IMR-90 (cell line): Measurements from ENCODE around the gene SAMD4B. TPM values are rescaled to one million over a fixed set of nuclear protein-coding genes. Genes with fewer than 3 reads are reported as not detected.

ENCODE experiments used
- ATAC-seq: fragments of 200-7000 bp; cut with Tn5 transposase; 2 replicates; pipeline ENCODE4 v1.9.1; 2020; ENCODE audit warnings: low read depth, mild to moderate bottlenecking, moderate library complexity
- BruUV-seq: library from RNA; stranded (reverse); fragments of 400-500 nt; replicated peaks from 2 replicates; lab custom pipeline; 2021; lab: Mats Ljungman, UMichigan
- CTCF ChIA-PET: fragments of 300-600 bp; formaldehyde crosslinking; extraction: SDS; loops from one replicate; lab custom pipeline; 2021; ENCODE audit warnings: antibody characterized with exemption; lab: Yijun Ruan, JAX
- POLR2A ChIA-PET: fragments of 300-600 bp; sonication (Branson Sonifier 250); formaldehyde crosslinking; loops from one replicate; lab custom pipeline; 2022; ENCODE audit warnings: antibody characterized with exemption; ENCODE audit not compliant: unreplicated experiment; lab: Charles Lee
- DNase-seq: peaks from one replicate; pipeline ENCODE4 v3.0.0; 2013
- H2AFZ ChIP-seq: replicated peaks from 2 replicates; pipeline ENCODE3; 2013; ENCODE audit warnings: low read length, mild to moderate bottlenecking; ENCODE audit not compliant: poor library complexity
- H2AK5ac ChIP-seq: 2 replicates; pipeline ENCODE4 v1.6.1; 2013; ENCODE audit warnings: low read depth, low read length, inconsistent platforms
- H2AK9ac ChIP-seq: replicated peaks from 2 replicates; pipeline ENCODE3; 2013; ENCODE audit warnings: mild to moderate bottlenecking, low read depth, low read length, moderate library complexity; ENCODE audit not compliant: poor library complexity
- H2BK120ac ChIP-seq: 2 replicates; pipeline ENCODE4 v1.6.1; 2013; ENCODE audit warnings: low read depth, low read length, inconsistent platforms
- H2BK15ac ChIP-seq: 3 replicates; pipeline ENCODE4 v1.6.1; 2013; ENCODE audit warnings: low read depth, low read length, inconsistent platforms
- H2BK20ac ChIP-seq: 2 replicates; pipeline ENCODE4 v1.6.1; 2013; ENCODE audit warnings: low read depth, mild to moderate bottlenecking, inconsistent platforms, low read length, moderate library complexity
- H2BK5ac ChIP-seq: 2 replicates; pipeline ENCODE4 v1.6.1; 2013; ENCODE audit warnings: mild to moderate bottlenecking, low read depth, low read length, inconsistent platforms; ENCODE audit not compliant: poor library complexity, severe bottlenecking
- H3K14ac ChIP-seq: replicated peaks from 2 replicates; pipeline ENCODE4 v1.6.1; 2013; ENCODE audit warnings: low read depth, low read length, inconsistent platforms
- H3K18ac ChIP-seq: 2 replicates; pipeline ENCODE4 v1.6.1; 2013; ENCODE audit warnings: low read depth, low read length, control low read depth
- H3K23ac ChIP-seq: 2 replicates; pipeline ENCODE4 v1.6.1; 2013; ENCODE audit warnings: low read depth, low read length, inconsistent platforms
- H3K27ac ChIP-seq: 2 replicates; pipeline ENCODE4 v1.5.1; 2013; ENCODE audit warnings: mild to moderate bottlenecking, control low read depth, low read length; ENCODE audit not compliant: insufficient read depth
- H3K27me3 ChIP-seq: 2 replicates; pipeline ENCODE4 v1.6.1; 2013; ENCODE audit warnings: low read length; ENCODE audit not compliant: control insufficient read depth, insufficient read depth
- H3K36me3 ChIP-seq: 2 replicates; pipeline ENCODE4 v1.6.1; 2013; ENCODE audit warnings: low read length, mixed read lengths; ENCODE audit not compliant: control insufficient read depth, insufficient read depth
- H3K4ac ChIP-seq: 2 replicates; pipeline ENCODE4 v1.6.1; 2013; ENCODE audit warnings: low read depth, low read length, inconsistent platforms
- H3K4me1 ChIP-seq: 2 replicates; pipeline ENCODE4 v1.6.1; 2013; ENCODE audit warnings: low read length, mixed read lengths; ENCODE audit not compliant: control insufficient read depth, insufficient read depth
- H3K4me2 ChIP-seq: 2 replicates; pipeline ENCODE4 v1.6.1; 2013; ENCODE audit warnings: low read depth, mild to moderate bottlenecking, control low read depth, low read length, moderate library complexity
- H3K4me3 ChIP-seq: 2 replicates; pipeline ENCODE4 v1.5.1; 2013; ENCODE audit warnings: low read depth, mild to moderate bottlenecking, control low read depth, low read length, moderate library complexity; ENCODE audit not compliant: insufficient read depth
- H3K56ac ChIP-seq: 2 replicates; pipeline ENCODE4 v1.6.1; 2013; ENCODE audit warnings: low read length, inconsistent platforms; ENCODE audit not compliant: insufficient read depth; ENCODE audit errors: extremely low read depth
- H3K79me1 ChIP-seq, 2 experiments: 2 replicates each; pipeline ENCODE4 v1.6.1; 2013; ENCODE audit warnings: low read length in 2 of 2, inconsistent platforms in 1 of 2, low read depth in 1 of 2
- H3K9ac ChIP-seq: 2 replicates; pipeline ENCODE4 v1.6.1; 2013; ENCODE audit warnings: low read depth, low read length, control low read depth
- H3K9me1 ChIP-seq: 2 replicates; pipeline ENCODE4 v1.6.1; 2013; ENCODE audit warnings: low read length, inconsistent platforms; ENCODE audit not compliant: insufficient read depth
- H3K9me3 ChIP-seq: 2 replicates; pipeline ENCODE4 v1.6.1; 2013; ENCODE audit warnings: low read length; ENCODE audit not compliant: control insufficient read depth, insufficient read depth
- H4K20me1 ChIP-seq: 2 replicates; pipeline ENCODE4 v1.6.1; 2013; ENCODE audit warnings: low read length, inconsistent platforms; ENCODE audit not compliant: insufficient read depth
- H4K5ac ChIP-seq: 2 replicates; pipeline ENCODE4 v1.6.1; 2013; ENCODE audit warnings: mild to moderate bottlenecking, low read depth, low read length, control low read depth
- H4K8ac ChIP-seq, 2 experiments: 2 replicates each; pipeline ENCODE4 v1.6.1; 2013; ENCODE audit warnings: low read depth in 2 of 2, low read length in 2 of 2, control low read depth in 1 of 2, inconsistent platforms in 1 of 2
- H4K91ac ChIP-seq: 2 replicates; pipeline ENCODE4 v1.6.1; 2013; ENCODE audit warnings: low read depth, low read length, inconsistent platforms; ENCODE audit not compliant: insufficient read depth
- BHLHE40 ChIP-seq: fragments of 150-350 bp; IDR thresholded peaks from 2 replicates; pipeline ENCODE4 v1.6.1; 2016; ENCODE audit warnings: mild to moderate bottlenecking, low read depth, low read length
- CHD1 ChIP-seq: IDR thresholded peaks from 2 replicates; pipeline ENCODE4 v1.6.1; 2012; ENCODE audit warnings: low read depth, low read length, improper control_type of control experiment
- MAFK ChIP-seq: IDR thresholded peaks from 2 replicates; pipeline ENCODE4 v1.6.1; 2012; ENCODE audit warnings: low read depth, low read length, improper control_type of control experiment
- MXI1 ChIP-seq: IDR thresholded peaks from 2 replicates; pipeline ENCODE4 v1.6.1; 2012; ENCODE audit warnings: low read depth, mild to moderate bottlenecking, low read length, moderate library complexity, borderline replicate concordance
- NFE2L2 ChIP-seq: fragments of 150-350 bp; IDR thresholded peaks from 2 replicates; pipeline ENCODE4 v1.6.1; 2016; ENCODE audit warnings: low read depth, mild to moderate bottlenecking, low read length
- POLR2A ChIP-seq: IDR thresholded peaks from 2 replicates; pipeline ENCODE4 v1.6.1; 2012; ENCODE audit warnings: mild to moderate bottlenecking, low read depth, low read length
- RAD21 ChIP-seq: IDR thresholded peaks from 2 replicates; pipeline ENCODE4 v1.6.1; 2012; ENCODE audit warnings: low read length, improper control_type of control experiment
- RFX5 ChIP-seq: IDR thresholded peaks from 2 replicates; pipeline ENCODE4 v1.8.0; 2012; ENCODE audit warnings: low read depth, mild to moderate bottlenecking, low read length, moderate library complexity
- SMC3 ChIP-seq: fragments of 150-350 bp; IDR thresholded peaks from 2 replicates; pipeline ENCODE4 v1.6.1; 2016; ENCODE audit warnings: low read depth, mild to moderate bottlenecking, antibody characterized with exemption, low read length, moderate library complexity
- WGBS, 2 experiments: methylation state at CpG; one replicate each; pipeline versions ENCODE4 v1.1.5 to v1.1.7; 2013; ENCODE audit warnings: missing lambda C conversion rate in 2 of 2; ENCODE audit not compliant: insufficient read length in 1 of 2; ENCODE audit errors: extremely low coverage in 2 of 2; 5-methylcytosine and 5-hydroxymethylcytosine counted together
- dilution Hi-C: fragments of 300-500 bp; cut with HindIII; formaldehyde crosslinking; loops from one replicate; pipeline ENCODE4 v1.14.3; 2018; ENCODE audit warnings: low sequenced_read_pairs; ENCODE audit not compliant: unreplicated experiment
- in situ Hi-C: fragments of 300-500 bp; cut with MboI; formaldehyde crosslinking; loops from 3 replicates; pipeline ENCODE4 v1.14.3; 2019; ENCODE audit warnings: low sequenced_read_pairs, inconsistent platforms, mixed read lengths
- intact Hi-C: fragments of 100-400 bp; cut with micrococcal nuclease; formaldehyde crosslinking; loops from 2 replicates; pipeline ENCODE4 v1.10.0; 2022
- polyA plus RNA-seq, 3 experiments: library from polyadenylated mRNA; depleted of rRNA; stranded (reverse); fragments of >200 nt; gene quantifications; 2 replicates each; pipeline ENCODE4 v1.2.3, GENCODE V29; 2012; ENCODE audit warnings: low replicate concordance in 1 of 3
- total RNA-seq: library from RNA; depleted of rRNA; stranded (reverse); fragments of >200 nt; gene quantifications from 2 replicates; pipeline ENCODE4 v1.2.3, GENCODE V29; 2012

Gene SAMD4B
- total and polyA plus RNA-seq, 2 of the 4 experiments (the other 2 are of a cell fraction) = 18.3 to 97.2 TPM

- TF ChIP-seq RAD21 (no peak), MXI1 (no peak)
Observed at GRCh38 chr19:39416152-39417120, 74.2 kb downstream of the SAMD4B start (continued).

- Histone ChIP-seq H3K4me1 (peaks cover 11% of the 10 kb centered on the region; the same call in 1 of the 2 replicates), H3K14ac (no peak overlapping the region), H2BK120ac (no peak overlapping the region), H4K5ac (no peak overlapping the region), H3K23ac (no peak overlapping the region), H2BK15ac (no peak overlapping the region), H2AK9ac (no peak overlapping the region), H3K9me3 (no peaks in the 10 kb centered on the region), H3K18ac (no peak overlapping the region), H3K4me3 (no peak overlapping the region), H3K4ac (no peak overlapping the region), H2BK5ac (no peak overlapping the region), H4K8ac (no peak overlapping the region), H3K9me1 (peaks cover 12% of the 10 kb centered on the region; the same call in 1 of the 2 replicates), H3K56ac (no peak overlapping the region), H3K79me1 (peaks cover 13 to 73% of the 10 kb centered on the region in 2 experiments), H3K27ac (no peak overlapping the region), H2AFZ (no peak overlapping the region), H3K27me3 (no peaks in the 10 kb centered on the region), H2BK20ac (no peak overlapping the region), H4K20me1 (peaks cover 43% of the 10 kb centered on the region), H3K4me2 (no peak overlapping the region), H2AK5ac (no peak overlapping the region), H3K36me3 (peaks cover 59% of the 10 kb centered on the region), H4K91ac (no peak overlapping the region), H3K9ac (no peak overlapping the region)
- dilution Hi-C loops (no loop called here), intact Hi-C loops (no loop called here), in situ Hi-C loops (no loop called here)
- no TSS peak for BruUV-seq
- ChIA-PET CTCF (interaction anchor here (0.6 kb wide), 1 partner anchor 1722 kb away, joined by 4 read pairs; no protein-coding TSS in a partner anchor), POLR2A (no interaction called here)
- no peak for DNase-seq
- 100% methylated on average over 1 of the region's 30 CpGs; no CpG with 5 or more reads in 1 of the 2 experiments for WGBS, 2 experiments
- TF ChIP-seq BHLHE40 (no peak), RFX5 (no peak), MAFK (no peak), MXI1 (no peak), NFE2L2 (no peak), CHD1 (no peak), POLR2A (no peak), SMC3 (no peak)
- ATAC-seq = no peak
Observed at GRCh38 chr19:39417463-39418181, 75.4 kb downstream of the SAMD4B start.
